ENCODE measurements around the gene SOX13.

The SOX13 gene

DNA sequence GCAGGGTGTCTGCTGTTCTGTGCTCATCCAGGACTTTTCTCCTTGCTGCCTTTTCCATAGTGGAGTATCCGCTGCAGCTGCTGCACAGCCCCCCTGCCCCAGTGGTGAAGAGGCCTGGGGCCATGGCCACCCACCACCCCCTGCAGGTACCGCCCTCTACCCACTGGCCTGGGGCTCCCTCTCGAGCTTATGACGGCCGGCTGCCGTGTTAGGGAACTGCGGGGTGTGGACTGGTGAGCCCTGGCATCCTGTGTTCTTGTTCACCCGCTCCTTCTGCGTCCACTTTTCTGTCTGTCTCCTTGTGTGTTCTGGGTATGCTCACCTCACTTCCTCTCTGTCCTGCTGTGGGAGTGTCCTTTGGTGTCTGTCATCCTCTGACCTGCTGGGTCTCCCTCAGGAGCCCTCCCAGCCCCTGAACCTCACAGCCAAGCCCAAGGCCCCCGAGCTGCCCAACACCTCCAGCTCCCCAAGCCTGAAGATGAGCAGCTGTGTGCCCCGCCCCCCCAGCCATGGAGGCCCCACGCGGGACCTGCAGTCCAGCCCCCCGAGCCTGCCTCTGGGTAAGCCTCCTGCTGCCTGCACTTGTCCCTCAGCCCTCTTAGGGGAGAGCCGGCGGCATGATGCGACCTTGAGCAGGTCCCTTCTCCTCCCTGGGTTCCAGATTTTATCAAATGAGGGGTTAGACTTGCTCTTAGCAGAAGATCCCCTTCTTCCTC, 49.1 kb downstream of the SOX13 start:
- no peak for DNase-seq (ENCODE audit: low spot score)
- TF ChIP-seq CTCF (IDR thresholded peaks at IDR 0.05; ENCODE audit: extremely low read depth, missing control alignments), result no peak

GRCh38 chr1:204123376-204123775, 50.5 kb downstream of the SOX13 start:
- no peak for DNase-seq (ENCODE audit: low spot score)
- TF ChIP-seq CTCF (IDR thresholded peaks at IDR 0.05; ENCODE audit: extremely low read depth, missing control alignments), result no peak

- DNase-seq (ENCODE audit: low spot score), result no peak
- no peak for TF ChIP-seq CTCF (IDR thresholded peaks at IDR 0.05; ENCODE audit: extremely low read depth, missing control alignments)
These were observed 51.7 kb downstream of the SOX13 start for GRCh38 chr1:204124639-204125038.

DNA sequence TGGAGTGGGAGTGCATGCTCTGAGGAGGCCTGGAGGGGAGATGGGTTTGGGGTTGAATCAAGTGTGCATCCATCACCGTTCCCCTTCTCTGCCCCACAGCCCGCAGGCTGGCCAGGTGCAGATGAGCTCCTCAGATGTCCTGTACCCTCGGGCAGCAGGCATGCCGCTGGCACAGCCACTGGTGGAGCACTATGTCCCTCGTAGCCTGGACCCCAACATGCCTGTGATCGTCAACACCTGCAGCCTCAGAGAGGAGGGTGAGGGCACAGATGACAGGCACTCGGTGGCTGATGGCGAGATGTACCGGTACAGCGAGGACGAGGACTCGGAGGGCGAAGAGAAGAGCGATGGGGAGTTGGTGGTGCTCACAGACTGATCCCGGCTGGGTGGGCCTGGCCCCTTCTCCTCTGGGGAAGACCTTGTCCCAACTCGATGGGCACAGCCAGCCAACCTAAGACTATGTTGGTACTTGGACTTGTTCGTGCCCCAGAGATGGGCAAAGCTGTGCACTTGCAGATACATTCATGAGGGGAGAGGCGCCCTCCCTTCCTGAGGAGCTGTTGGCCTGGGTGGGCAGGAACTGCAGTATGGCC, 52.9 kb downstream of the SOX13 start:
- TF ChIP-seq CTCF (IDR thresholded peaks at IDR 0.05; ENCODE audit: extremely low read depth, missing control alignments), result no peak

GRCh38 chr1:204126386-204126785, 53.5 kb downstream of the SOX13 start:
- no peak for TF ChIP-seq CTCF (IDR thresholded peaks at IDR 0.05; ENCODE audit: extremely low read depth, missing control alignments)
- no peak for DNase-seq (ENCODE audit: low spot score)

More for the DNA sequence above, 52.9 kb downstream of the SOX13 start:
- DNase-seq (ENCODE audit: low spot score), result no peak

DNA sequence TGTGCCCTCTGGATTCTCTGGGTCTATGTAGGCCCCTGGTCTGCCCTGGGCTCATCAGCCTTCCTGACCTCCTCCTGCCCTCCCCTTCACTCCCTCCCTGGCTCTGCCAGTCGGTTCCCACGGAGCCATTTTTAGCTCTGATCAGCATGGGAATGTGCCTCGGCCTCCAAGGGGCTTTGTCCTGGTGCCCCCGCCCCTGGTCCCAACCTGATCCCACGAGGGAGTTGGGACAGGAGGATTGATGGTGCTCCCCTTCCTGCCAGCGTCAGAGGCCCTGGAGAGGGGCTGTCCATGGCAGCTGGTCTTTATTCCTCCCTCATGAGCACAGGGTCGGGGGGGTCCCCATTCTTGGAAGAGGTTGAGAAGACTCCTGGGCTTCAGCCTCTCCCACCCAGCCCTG, 54.0 kb downstream of the SOX13 start:
- no peak for DNase-seq (ENCODE audit: low spot score)

More for the DNA sequence above, 54.0 kb downstream of the SOX13 start:
- no peak for TF ChIP-seq CTCF (IDR thresholded peaks at IDR 0.05; ENCODE audit: extremely low read depth, missing control alignments)

Measured in GM20000 (cell line).